D341Med (cell line): ENCODE data around the gene RBM4B.
A peak's percentile ranks its signal among the peaks of the same experiment; 100 is the strongest.
"Not testable (repeated sequence)": the region's sequence is repeated elsewhere in the genome, so short reads cannot be mapped to it uniquely, and the experiment has no call there.

Experiments used
- DNase-seq: peaks from one replicate; pipeline ENCODE4 v3.0.0; 2012; ENCODE audit warnings: low spot score

Gene RBM4B

GRCh38 chr11:66641834-66642233, 35.9 kb downstream of the RBM4B start:
- DNase-seq: no peak

GRCh38 chr11:66639814-66640340, 37.8 kb downstream of the RBM4B start:
- not testable (repeated sequence) for DNase-seq

- DNase-seq: no peak
Measured at GRCh38 chr11:66639066-66639813, 38.4 kb downstream of the RBM4B start.

- peak; percentile 95 for DNase-seq
Measured at GRCh38 chr11:66638177-66639065, 39.3 kb downstream of the RBM4B start, which contains the start of gene RBM4. Gene RBM4, plus strand, starts transcription at chr11:66638703. Its CDS starts 1,009 bp downstream, at chr11:66639712.

- peak; percentile 21 for DNase-seq
Measured at GRCh38 chr11:66637557-66638176, 40.0 kb downstream of the RBM4B start.

- no peak for DNase-seq
Measured at GRCh38 chr11:66636411-66636810, 41.3 kb downstream of the RBM4B start.

- no peak for DNase-seq
Measured at GRCh38 chr11:66632952-66633351, 44.7 kb downstream of the RBM4B start.

- DNase-seq: no peak
Measured at GRCh38 chr11:66631883-66632282, 45.8 kb downstream of the RBM4B start.

- DNase-seq: no peak
Measured at GRCh38 chr11:66629356-66629755, 48.3 kb downstream of the RBM4B start.

- DNase-seq: no peak
Measured at GRCh38 chr11:66628061-66628603, 49.6 kb downstream of the RBM4B start.

- no peak for DNase-seq
Measured at GRCh38 chr11:66626926-66627325, 50.8 kb downstream of the RBM4B start.

- no peak for DNase-seq
Measured at GRCh38 chr11:66626382-66626781, 51.3 kb downstream of the RBM4B start.

- no peak for DNase-seq
Measured at GRCh38 chr11:66625752-66626149, 51.9 kb downstream of the RBM4B start.

- no peak for DNase-seq
Measured at GRCh38 chr11:66625041-66625751, 52.5 kb downstream of the RBM4B start.

GRCh38 chr11:66624450-66624849, 53.2 kb downstream of the RBM4B start:
- DNase-seq: no peak

GRCh38 chr11:66619080-66619554, 58.6 kb downstream of the RBM4B start:
- no peak for DNase-seq

GRCh38 chr11:66617155-66617834, 60.4 kb downstream of the RBM4B start:
- no peak for DNase-seq

- DNase-seq: peak; percentile 97
Measured at GRCh38 chr11:66616379-66617154, 61.1 kb downstream of the RBM4B start, which contains the start of gene RBM14. Gene RBM14, plus strand, starts transcription at chr11:66616630. Its CDS starts 91 bp downstream, at chr11:66616721.
